A673 (cell line): Measurements from ENCODE around the gene GPX4.

Source experiments
- CTCF ChIP-seq: fragments of 300-800, 200-600 bp; sonication (generic); conservative IDR thresholded peaks from 2 replicates; pipeline ENCODE4 v1.5.1; 2017; ENCODE audit warnings: low read depth, mild to moderate bottlenecking, antibody characterized with exemption, low read length, moderate library complexity, mixed read lengths
- EZH2 ChIP-seq: fragments of 200-600 bp; sonication (generic); IDR thresholded peaks from 2 replicates; pipeline ENCODE4 v1.6.1; 2017; ENCODE audit warnings: borderline replicate concordance, low read depth, mild to moderate bottlenecking, mixed read lengths, antibody characterized with exemption, low read length; ENCODE audit not compliant: poor library complexity, severe bottlenecking

GRCh38 chr19:1081301-1082164 is 22.3 kb upstream of the GPX4 start:
- TF ChIP-seq CTCF (no peak), EZH2 (no peak)
